ENCODE data around the gene ST6GALNAC2. TPM values are rescaled to one million over a fixed set of nuclear protein-coding genes. Genes with fewer than 3 reads are reported as not detected.

Gene ST6GALNAC2
- total and polyA plus RNA-seq, 2 experiments from 2014 or later, result 0.31 TPM; not detected in 1

- Mint-ChIP-seq H3K4me3 (no peak overlapping the region; the same call in 2 of the 3 replicates), H3K36me3 (ENCODE audit: low read depth) (no peaks in the 10 kb centered on the region)
Observed at GRCh38 chr17:76531486-76532038, 54.1 kb downstream of the ST6GALNAC2 start.

More at GRCh38 chr17:76531486-76532038, 54.1 kb downstream of the ST6GALNAC2 start:
- peaks cover 30% of the 10 kb centered on the region for H3K4me1 Mint-ChIP-seq
- H3K27ac Mint-ChIP-seq, result no peak overlapping the region
- Histone ChIP-seq H3K4me3 (no peak overlapping the region), H3K4me1 (ENCODE audit: insufficient read depth) (peaks cover 9% of the 10 kb centered on the region; the same call in 1 of the 2 replicates), H4K20me1 (replicated peaks; ENCODE audit: insufficient read depth) (no peaks in the 10 kb centered on the region), H3K27me3 (ENCODE audit: insufficient read depth) (peaks cover 14% of the 10 kb centered on the region), H2AFZ (no peak overlapping the region), H3F3A (replicated peaks; ENCODE audit: low read depth) (0 out of 2 replicates have a peak, but pooled peaks cover 5% of the 10 kb centered on the region), H3K4me2 (no peak overlapping the region), H3K79me2 (replicated peaks; ENCODE audit: insufficient read depth) (no peaks in the 10 kb centered on the region), H3K36me3 (ENCODE audit: insufficient read depth) (no peaks in the 10 kb centered on the region), H3K9me2 (ENCODE audit: insufficient read depth) (no peaks in the 10 kb centered on the region), H3K27ac (ENCODE audit: low read depth) (no peak overlapping the region)
- DNase-seq (ENCODE audit: low spot score) (no peak), ATAC-seq (no peak)
- H3K27me3 Mint-ChIP-seq (ENCODE audit: insufficient read depth, low read depth, poor library complexity), result peaks cover 21% of the 10 kb centered on the region
- H3K9me3 Mint-ChIP-seq, result no peaks in the 10 kb centered on the region
- TF ChIP-seq ZNF462 (CRISPR knock-in tag; IDR thresholded peaks at IDR 0.05), result no peak

All from GM23338 (cell line).